C4-2B (cell line): ENCODE measurements around the gene RNF115.

Source experiments
- ZFX ChIP-seq: fragments of 450-650 bp; IDR thresholded peaks from 2 replicates; pipeline ENCODE4 v1.6.1; 2017
- TF ChIP-seq, protein P1 (sequence below): fragments of 450-650 bp; conservative IDR thresholded peaks from 2 replicates; pipeline ENCODE4 v1.5.1; 2017; ENCODE audit warnings: mild to moderate bottlenecking

- TF ChIP-seq, protein P1, sequence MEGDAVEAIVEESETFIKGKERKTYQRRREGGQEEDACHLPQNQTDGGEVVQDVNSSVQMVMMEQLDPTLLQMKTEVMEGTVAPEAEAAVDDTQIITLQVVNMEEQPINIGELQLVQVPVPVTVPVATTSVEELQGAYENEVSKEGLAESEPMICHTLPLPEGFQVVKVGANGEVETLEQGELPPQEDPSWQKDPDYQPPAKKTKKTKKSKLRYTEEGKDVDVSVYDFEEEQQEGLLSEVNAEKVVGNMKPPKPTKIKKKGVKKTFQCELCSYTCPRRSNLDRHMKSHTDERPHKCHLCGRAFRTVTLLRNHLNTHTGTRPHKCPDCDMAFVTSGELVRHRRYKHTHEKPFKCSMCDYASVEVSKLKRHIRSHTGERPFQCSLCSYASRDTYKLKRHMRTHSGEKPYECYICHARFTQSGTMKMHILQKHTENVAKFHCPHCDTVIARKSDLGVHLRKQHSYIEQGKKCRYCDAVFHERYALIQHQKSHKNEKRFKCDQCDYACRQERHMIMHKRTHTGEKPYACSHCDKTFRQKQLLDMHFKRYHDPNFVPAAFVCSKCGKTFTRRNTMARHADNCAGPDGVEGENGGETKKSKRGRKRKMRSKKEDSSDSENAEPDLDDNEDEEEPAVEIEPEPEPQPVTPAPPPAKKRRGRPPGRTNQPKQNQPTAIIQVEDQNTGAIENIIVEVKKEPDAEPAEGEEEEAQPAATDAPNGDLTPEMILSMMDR = no peak
- TF ChIP-seq ZFX = no peak
These were observed 48.4 kb upstream of the RNF115 start for GRCh38 chr1:145871994-145872924.
